Hepatocyte (in vitro differentiated cells): ENCODE measurements around the gene UAP1. TPM values are rescaled to one million over a fixed set of nuclear protein-coding genes. Genes with fewer than 3 reads are reported as not detected.

Source experiments
- DNase-seq: peaks from one replicate; pipeline ENCODE4 v3.0.0-alpha.2; 2016; ENCODE audit warnings: low spot score
- H2AFZ ChIP-seq: fragments of 200-600 bp; sonication (generic); 2 replicates; pipeline ENCODE4 v1.6.0; 2016; ENCODE audit warnings: antibody characterized with exemption, mild to moderate bottlenecking
- H3K27ac ChIP-seq: fragments of 200-600 bp; sonication (generic); 2 replicates; pipeline ENCODE4 v1.5.1; 2016; ENCODE audit warnings: mild to moderate bottlenecking
- H3K27me3 ChIP-seq: fragments of 200-600 bp; sonication (generic); 2 replicates; pipeline ENCODE4 v1.6.1; 2016
- H3K36me3 ChIP-seq: fragments of 200-600 bp; sonication (generic); replicated peaks from 2 replicates; pipeline ENCODE4 v1.5.1; 2016; ENCODE audit warnings: low read depth; ENCODE audit not compliant: insufficient read depth
- H3K4me1 ChIP-seq: fragments of 200-600 bp; sonication (generic); 2 replicates; pipeline ENCODE4 v1.5.1; 2016; ENCODE audit warnings: mild to moderate bottlenecking, moderate library complexity; ENCODE audit not compliant: insufficient read depth
- H3K4me2 ChIP-seq: fragments of 200-600 bp; sonication (generic); 2 replicates; pipeline ENCODE4 v1.6.0; 2016
- H3K4me3 ChIP-seq: fragments of 200-600 bp; sonication (generic); 2 replicates; pipeline ENCODE4 v1.5.1; 2016; ENCODE audit warnings: mild to moderate bottlenecking
- H3K79me2 ChIP-seq: fragments of 200-600 bp; sonication (generic); 2 replicates; pipeline ENCODE4 v1.6.0; 2017; ENCODE audit warnings: mild to moderate bottlenecking
- H3K9me2 ChIP-seq: fragments of 200-600 bp; sonication (generic); replicated peaks from 2 replicates; pipeline ENCODE4 v1.6.0; 2017; ENCODE audit warnings: mild to moderate bottlenecking; ENCODE audit not compliant: insufficient read depth
- H3K9me3 ChIP-seq: fragments of 200-600 bp; sonication (generic); 2 replicates; pipeline ENCODE4 v1.5.1; 2016; ENCODE audit warnings: low read depth, mild to moderate bottlenecking
- H4K20me1 ChIP-seq: fragments of 200-600 bp; sonication (generic); 2 replicates; pipeline ENCODE4 v1.6.0; 2016; ENCODE audit warnings: mild to moderate bottlenecking; ENCODE audit not compliant: insufficient read depth, poor library complexity, severe bottlenecking
- EZH2 ChIP-seq: fragments of 200-600 bp; sonication (generic); IDR thresholded peaks from 2 replicates; pipeline ENCODE4 v1.6.1; 2016; ENCODE audit warnings: antibody characterized with exemption, mild to moderate bottlenecking, borderline replicate concordance
- EZH2phosphoT487 ChIP-seq: fragments of 200-600 bp; sonication (generic); IDR thresholded peaks from one replicate; pipeline ENCODE4 v1.6.1; 2018; ENCODE audit warnings: antibody characterized with exemption, mild to moderate bottlenecking, low read depth, moderate library complexity; ENCODE audit not compliant: unreplicated experiment, severe bottlenecking
- WGBS: methylation state at CpG from one replicate; pipeline ENCODE4 v1.1.6; 2016; ENCODE audit warnings: low lambda C conversion rate; ENCODE audit errors: missing lambda C conversion rate; 5-methylcytosine and 5-hydroxymethylcytosine counted together
- polyA plus RNA-seq: library from polyadenylated mRNA; unstranded; fragments of >200 nt; fragmentation: Nextera tagmentation; extraction: Ambion mirVana; gene quantifications from 2 replicates; pipeline ENCODE4 v1.2.1, GENCODE V29; 2016
- total RNA-seq: library from RNA; depleted of rRNA; stranded (reverse); fragments of >200 nt; gene quantifications from 2 replicates; pipeline ENCODE4 v1.2.3, GENCODE V29; 2014
- TF ChIP-seq, protein P1 (sequence below): fragments of 200-600 bp; sonication (generic); IDR thresholded peaks from 2 replicates; pipeline ENCODE4 v1.5.1; 2016; ENCODE audit warnings: antibody characterized with exemption, mild to moderate bottlenecking; ENCODE audit not compliant: poor library complexity

Gene UAP1
- total and polyA plus RNA-seq, 2 experiments from 2014 or later, result 57.4 to 65.2 TPM

DNA sequence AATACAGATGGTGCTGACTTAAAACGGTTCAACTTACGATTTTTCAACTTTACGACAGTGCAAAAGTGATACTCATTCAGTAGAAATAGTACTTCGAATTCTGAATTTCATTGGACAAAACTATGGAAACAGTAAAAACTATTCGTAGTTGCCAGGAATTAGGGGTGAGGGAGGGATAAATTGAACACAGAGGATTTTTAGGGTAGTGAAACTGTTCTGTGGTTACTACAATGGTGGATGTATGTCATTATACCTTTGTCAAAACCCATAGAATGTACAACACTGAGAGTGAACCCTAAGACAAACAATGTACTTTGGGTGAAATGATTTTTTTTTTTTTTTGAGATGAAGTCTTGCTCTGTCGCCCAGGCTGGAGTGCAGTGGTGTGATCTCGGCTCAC, 78.2 kb downstream of the UAP1 start:
- Histone ChIP-seq H3K36me3 (no peaks in the 10 kb centered on the region), H3K27me3 (no peaks in the 10 kb centered on the region), H3K9me3 (no peaks in the 10 kb centered on the region), H3K4me2 (no peak overlapping the region), H2AFZ (no peak overlapping the region), H3K4me1 (no peaks in the 10 kb centered on the region), H3K79me2 (peaks cover 99% of the 10 kb centered on the region), H3K9me2 (no peaks in the 10 kb centered on the region), H3K4me3 (no peak overlapping the region), H3K27ac (no peak overlapping the region), H4K20me1 (peaks cover 2% of the 10 kb centered on the region)
- DNase-seq, result no peak
- 97% methylated on average over 7 of the region's 7 CpGs for WGBS
- no peak for TF ChIP-seq EZH2phosphoT487
- TF ChIP-seq, protein P1, sequence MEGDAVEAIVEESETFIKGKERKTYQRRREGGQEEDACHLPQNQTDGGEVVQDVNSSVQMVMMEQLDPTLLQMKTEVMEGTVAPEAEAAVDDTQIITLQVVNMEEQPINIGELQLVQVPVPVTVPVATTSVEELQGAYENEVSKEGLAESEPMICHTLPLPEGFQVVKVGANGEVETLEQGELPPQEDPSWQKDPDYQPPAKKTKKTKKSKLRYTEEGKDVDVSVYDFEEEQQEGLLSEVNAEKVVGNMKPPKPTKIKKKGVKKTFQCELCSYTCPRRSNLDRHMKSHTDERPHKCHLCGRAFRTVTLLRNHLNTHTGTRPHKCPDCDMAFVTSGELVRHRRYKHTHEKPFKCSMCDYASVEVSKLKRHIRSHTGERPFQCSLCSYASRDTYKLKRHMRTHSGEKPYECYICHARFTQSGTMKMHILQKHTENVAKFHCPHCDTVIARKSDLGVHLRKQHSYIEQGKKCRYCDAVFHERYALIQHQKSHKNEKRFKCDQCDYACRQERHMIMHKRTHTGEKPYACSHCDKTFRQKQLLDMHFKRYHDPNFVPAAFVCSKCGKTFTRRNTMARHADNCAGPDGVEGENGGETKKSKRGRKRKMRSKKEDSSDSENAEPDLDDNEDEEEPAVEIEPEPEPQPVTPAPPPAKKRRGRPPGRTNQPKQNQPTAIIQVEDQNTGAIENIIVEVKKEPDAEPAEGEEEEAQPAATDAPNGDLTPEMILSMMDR, result no peak
- TF ChIP-seq EZH2, result no peak

DNA sequence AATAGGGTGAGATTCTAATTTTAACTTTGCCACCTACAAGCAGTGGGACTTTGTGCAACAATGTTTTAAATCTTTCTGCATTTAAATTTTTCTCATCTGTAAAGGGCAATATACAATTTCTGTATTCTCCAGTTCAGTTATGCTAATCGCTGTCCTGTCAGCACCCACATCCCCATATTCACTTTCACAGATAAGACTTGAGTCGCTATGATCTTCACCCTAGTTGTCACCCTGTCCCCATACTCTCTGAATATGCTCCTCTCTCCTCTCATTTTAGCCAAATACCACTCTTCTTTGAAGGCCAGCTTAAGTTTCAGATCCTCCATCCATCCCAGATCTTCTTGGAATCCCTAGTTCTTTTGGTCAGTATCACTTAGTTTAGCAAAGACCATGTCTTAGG, 79.6 kb downstream of the UAP1 start:
- Histone ChIP-seq H4K20me1 (peaks cover 8% of the 10 kb centered on the region), H3K27ac (no peak overlapping the region), H2AFZ (no peak overlapping the region), H3K9me3 (no peaks in the 10 kb centered on the region), H3K27me3 (no peaks in the 10 kb centered on the region), H3K4me1 (no peaks in the 10 kb centered on the region), H3K79me2 (peaks cover 99% of the 10 kb centered on the region), H3K4me3 (no peak overlapping the region), H3K36me3 (no peaks in the 10 kb centered on the region), H3K9me2 (no peaks in the 10 kb centered on the region), H3K4me2 (no peak overlapping the region)
- DNase-seq, result no peak
- TF ChIP-seq EZH2phosphoT487 (no peak), EZH2 (no peak)
- TF ChIP-seq, protein P1, result no peak
- WGBS, result 97% methylated on average over 2 of the region's 2 CpGs

DNA sequence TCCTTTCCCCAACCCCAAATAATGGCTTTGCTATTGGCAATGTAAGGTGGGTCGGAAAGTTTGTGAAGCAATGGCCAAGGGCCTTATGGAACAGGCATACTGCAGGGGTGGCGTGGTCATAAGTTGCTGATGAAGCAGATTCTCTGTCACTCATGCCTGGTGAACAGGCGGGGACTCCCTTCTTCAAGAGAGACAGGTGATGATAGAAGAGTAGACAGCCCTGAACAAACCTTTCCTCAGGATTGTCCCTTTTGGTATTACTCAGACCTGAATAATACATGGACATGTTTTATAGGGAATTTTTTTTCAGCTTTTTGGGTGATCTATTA, 83.4 kb downstream of the UAP1 start:
- 99% methylated on average over 3 of the region's 3 CpGs for WGBS
- no peaks in the 10 kb centered on the region for H3K4me1 ChIP-seq
- no peak overlapping the region for H3K4me3 ChIP-seq
- H3K9me2 ChIP-seq, result no peaks in the 10 kb centered on the region
- H4K20me1 ChIP-seq, result peaks cover 10% of the 10 kb centered on the region
- no peaks in the 10 kb centered on the region for H3K27me3 ChIP-seq
- H3K4me2 ChIP-seq, result no peak overlapping the region
- no peak for DNase-seq
- H3K9me3 ChIP-seq, result no peaks in the 10 kb centered on the region
- H3K79me2 ChIP-seq, result peaks cover 95% of the 10 kb centered on the region
- no peak overlapping the region for H2AFZ ChIP-seq
- no peaks in the 10 kb centered on the region for H3K36me3 ChIP-seq
- H3K27ac ChIP-seq, result no peak overlapping the region
- TF ChIP-seq, protein P1, result no peak
- TF ChIP-seq EZH2 (no peak), EZH2phosphoT487 (no peak)

DNA sequence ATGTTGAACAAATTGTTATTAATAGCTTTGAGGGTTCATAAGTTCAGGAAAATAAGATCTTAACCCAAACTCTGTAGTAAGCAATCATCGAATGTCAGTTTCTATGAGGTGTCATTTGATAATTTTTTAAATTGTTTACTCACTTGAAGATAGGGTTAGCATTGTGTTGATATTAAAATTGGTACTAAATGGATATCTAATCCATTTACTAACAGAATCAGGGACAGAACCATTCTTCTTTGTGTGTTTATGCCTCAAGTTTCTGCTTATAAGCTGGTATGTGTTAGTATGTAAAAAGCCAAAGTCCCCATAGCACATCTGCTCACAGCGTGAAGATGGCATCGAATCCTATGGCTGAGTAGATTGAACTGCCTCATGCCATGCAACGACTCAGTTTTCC, 84.1 kb downstream of the UAP1 start:
- no peak overlapping the region for H3K4me2 ChIP-seq
- no peaks in the 10 kb centered on the region for H3K9me3 ChIP-seq
- no peak overlapping the region for H2AFZ ChIP-seq
- H3K27ac ChIP-seq, result no peak overlapping the region
- H3K27me3 ChIP-seq, result no peaks in the 10 kb centered on the region
- peaks cover 10% of the 10 kb centered on the region for H4K20me1 ChIP-seq
- TF ChIP-seq, protein P1, result no peak
- TF ChIP-seq EZH2phosphoT487 (no peak), EZH2 (no peak)
- H3K4me1 ChIP-seq, result no peaks in the 10 kb centered on the region
- 77% methylated on average over 4 of the region's 4 CpGs for WGBS
- no peaks in the 10 kb centered on the region for H3K36me3 ChIP-seq
- H3K9me2 ChIP-seq, result no peaks in the 10 kb centered on the region
- no peak overlapping the region for H3K4me3 ChIP-seq
- peaks cover 94% of the 10 kb centered on the region for H3K79me2 ChIP-seq
- DNase-seq, result no peak
